ENCODE data around the gene FAM228A.

The FAM228A gene

GRCh38 chr2:24225499-24226242 is 50.8 kb downstream of the FAM228A start:
- Mint-ChIP-seq H3K4me1 (ENCODE audit: low read depth) (no peaks in the 10 kb centered on the region), H3K4me3 (no peak overlapping the region), H3K9me3 (no peaks in the 10 kb centered on the region), H3K27me3 (ENCODE audit: low read depth) (no peaks in the 10 kb centered on the region), H3K27ac (no peak overlapping the region), H3K36me3 (ENCODE audit: low read depth) (no peaks in the 10 kb centered on the region)

GRCh38 chr2:24228470-24228869 is 53.6 kb downstream of the FAM228A start:
- Mint-ChIP-seq H3K4me3 (no peak overlapping the region), H3K9me3 (no peaks in the 10 kb centered on the region), H3K27ac (no peak overlapping the region), H3K36me3 (ENCODE audit: low read depth) (peaks cover 1% of the 10 kb centered on the region), H3K4me1 (ENCODE audit: low read depth) (no peaks in the 10 kb centered on the region), H3K27me3 (ENCODE audit: low read depth) (no peaks in the 10 kb centered on the region)

- H3K4me1 Mint-ChIP-seq (ENCODE audit: low read depth): no peaks in the 10 kb centered on the region
- no peaks in the 10 kb centered on the region for H3K9me3 Mint-ChIP-seq
- no peak overlapping the region for H3K27ac Mint-ChIP-seq
- H3K4me3 Mint-ChIP-seq: no peak overlapping the region
- no peaks in the 10 kb centered on the region for H3K27me3 Mint-ChIP-seq (ENCODE audit: low read depth)
- peaks cover 1% of the 10 kb centered on the region for H3K36me3 Mint-ChIP-seq (ENCODE audit: low read depth)
These were observed 56.6 kb downstream of the FAM228A start for GRCh38 chr2:24231461-24231881.

GRCh38 chr2:24233321-24233720 is 58.5 kb downstream of the FAM228A start:
- H3K4me1 Mint-ChIP-seq (ENCODE audit: low read depth): no peaks in the 10 kb centered on the region
- H3K27ac Mint-ChIP-seq: no peak overlapping the region
- H3K4me3 Mint-ChIP-seq: no peak overlapping the region
- H3K9me3 Mint-ChIP-seq: no peaks in the 10 kb centered on the region
- no peaks in the 10 kb centered on the region for H3K27me3 Mint-ChIP-seq (ENCODE audit: low read depth)
- peaks cover 10% of the 10 kb centered on the region for H3K36me3 Mint-ChIP-seq (ENCODE audit: low read depth)

- H3K4me3 Mint-ChIP-seq: no peak overlapping the region
- no peak overlapping the region for H3K27ac Mint-ChIP-seq
- no peaks in the 10 kb centered on the region for H3K27me3 Mint-ChIP-seq (ENCODE audit: low read depth)
- H3K9me3 Mint-ChIP-seq: no peaks in the 10 kb centered on the region
- peaks cover 13% of the 10 kb centered on the region for H3K36me3 Mint-ChIP-seq (ENCODE audit: low read depth)
- no peaks in the 10 kb centered on the region for H3K4me1 Mint-ChIP-seq (ENCODE audit: low read depth)
These were observed 62.5 kb downstream of the FAM228A start for GRCh38 chr2:24237313-24237712.

GRCh38 chr2:24238158-24238557 is 63.3 kb downstream of the FAM228A start:
- Mint-ChIP-seq H3K36me3 (ENCODE audit: low read depth) (peaks cover 11% of the 10 kb centered on the region), H3K9me3 (no peaks in the 10 kb centered on the region), H3K4me3 (no peak overlapping the region), H3K27ac (no peak overlapping the region), H3K4me1 (ENCODE audit: low read depth) (no peaks in the 10 kb centered on the region), H3K27me3 (ENCODE audit: low read depth) (no peaks in the 10 kb centered on the region)

- H3K27ac Mint-ChIP-seq: no peak overlapping the region
- no peak overlapping the region for H3K4me3 Mint-ChIP-seq
- peaks cover 11% of the 10 kb centered on the region for H3K36me3 Mint-ChIP-seq (ENCODE audit: low read depth)
- no peaks in the 10 kb centered on the region for H3K9me3 Mint-ChIP-seq
- H3K4me1 Mint-ChIP-seq (ENCODE audit: low read depth): no peaks in the 10 kb centered on the region
- H3K27me3 Mint-ChIP-seq (ENCODE audit: low read depth): no peaks in the 10 kb centered on the region
These were observed 64.7 kb downstream of the FAM228A start for GRCh38 chr2:24239553-24239952.
